Pancreas (tissue), 10 donors: ENCODE data around the gene SPDYE1. TPM values are rescaled to one million over a fixed set of nuclear protein-coding genes. Genes with fewer than 3 reads are reported as not detected.
"Not testable (repeated sequence)": the region's sequence is repeated elsewhere in the genome, so short reads cannot be mapped to it uniquely, and the experiment has no call there.

ENCODE experiments used
- ATAC-seq, 4 donors: fragments of 200-7000 bp; cut with Tn5 transposase; one replicate each; pipeline versions ENCODE4 v1.8.0 to v1.9.1; 2020; ENCODE audit warnings: mild to moderate bottlenecking in 4 of 4, moderate library complexity in 4 of 4
- DNase-seq, 6 donors: peaks; one replicate each; pipeline ENCODE4 v3.0.0-alpha.2; 2020
- FAIRE-seq: peaks from 2 replicates; lab custom pipeline; 2012; peaks lifted over from hg19 to GRCh38; lab: Jason Lieb, UNC
- H3K27ac ChIP-seq, 4 donors: fragments of 200-600 bp; sonication (generic); 1 replicate in 3 of 4; 2 replicates in 1 of 4; pipeline versions ENCODE4 v1.5.0 to v1.8.0; 2020
- H3K27me3 ChIP-seq, 4 donors: fragments of 200-600 bp; one replicate each; pipeline ENCODE4 v1.8.0; 2021
- H3K36me3 ChIP-seq, 3 donors: fragments of 200-600 bp; sonication (generic) in 1 of 3; one replicate each; pipeline versions ENCODE4 v1.5.0 to v1.8.0; 2020 to 2021
- H3K4me1 ChIP-seq, 3 donors: fragments of 200-600 bp; one replicate each; pipeline ENCODE4 v1.8.0; 2021
- H3K4me3 ChIP-seq, 4 donors: fragments of 200-600 bp; sonication (generic) in 2 of 4; one replicate each; pipeline versions ENCODE4 v1.5.0 to v1.8.0; 2020 to 2021
- H3K9me3 ChIP-seq, 4 donors: fragments of 200-600 bp; one replicate each; pipeline ENCODE4 v1.8.0; 2021
- WGBS, 2 donors: extraction: QIAGEN DNeasy Blood & Tissue Kit; methylation state at CpG; one replicate each; pipeline ENCODE4 v1.1.7; 2013; 5-methylcytosine and 5-hydroxymethylcytosine counted together
- intact Hi-C, 3 donors: fragments of 100-400 bp; cut with DNase I; formaldehyde crosslinking; loops; one replicate each; pipeline versions ENCODE4 v1.11.1 to v1.14.2; 2022
- polyA plus RNA-seq, 2 donors: library from polyadenylated mRNA; stranded (reverse); fragments of 200-250 nt; gene quantifications; one replicate each; pipeline ENCODE4 v1.2.3, GENCODE V29; 2013
- total RNA-seq, 6 donors: library from RNA; stranded (reverse); fragmentation: NEBNext Ultra II Directional in 4 of 6; extraction: Animal tissue kit (Norgen Biotek cat#: 25700) in 4 of 6; gene quantifications; one replicate each; pipeline versions ENCODE4 v1.2.1 to v1.2.4, GENCODE V29; 2021 to 2023
- TF ChIP-seq, protein P1 (sequence below), 4 donors: fragments of 200-600 bp; sonication (generic) in 3 of 4; IDR thresholded peaks; one replicate each; pipeline versions ENCODE4 v1.5.0 to v1.8.0; 2021; ENCODE audit warnings: antibody characterized with exemption in 4 of 4
- donor health status: healthy with polysubstance abuse.
- donor health status: DM: no; HTN: no; CAD: no; lungs with moderate emphysema.
- donor health status: DM: no; HTN: no; CAD: no.
- donor health status: control.
- donor health status: control.
- donor health status: Bipolar disorder and iron deficiency.
- donor health status: DM: yes; HTN: yes; CAD: no.
- donor health status: DM: no; HTN: no; CAD: no.
- donor health status: DM: no; HTN: no; CAD: no.
- donor health status: DM: yes; HTN: yes; CAD: no.

SPDYE1 gene
- total and polyA plus RNA-seq, 8 donors = 0.09 TPM; not detected in 7

DNA sequence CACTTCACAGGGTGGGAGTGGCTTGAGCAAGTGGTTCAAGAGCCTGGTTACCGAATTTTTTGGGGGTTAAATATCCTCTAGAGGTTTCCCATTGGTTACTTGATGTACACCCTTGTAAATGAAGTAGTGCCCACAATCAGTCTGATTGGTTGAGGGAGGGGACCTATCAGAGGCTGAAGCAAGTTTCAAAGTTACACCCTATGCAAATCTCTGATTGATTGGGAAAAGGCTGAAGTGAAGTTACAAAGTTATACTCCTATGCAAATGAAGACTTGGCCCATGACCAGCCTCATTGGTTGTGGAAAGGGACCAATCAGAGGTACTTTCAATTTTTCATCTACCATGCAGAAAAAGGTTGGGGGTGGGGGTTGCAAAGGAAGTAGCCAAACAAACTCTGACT, 36.8 kb upstream of the SPDYE1 start:
- H3K9me3 ChIP-seq = no peaks in the 10 kb centered on the region
- no peaks in the 10 kb centered on the region for H3K36me3 ChIP-seq
- 32 to 34% methylated on average over 1 of the region's 1 CpG for WGBS, 2 donors
- H3K27me3 ChIP-seq = no peaks in the 10 kb centered on the region
- no peak overlapping the region for H3K4me3 ChIP-seq
- DNase-seq = no peak
- intact Hi-C loops = no loop called here
- FAIRE-seq = no peak
- H3K27ac ChIP-seq = no peak overlapping the region
- TF ChIP-seq, protein P1, sequence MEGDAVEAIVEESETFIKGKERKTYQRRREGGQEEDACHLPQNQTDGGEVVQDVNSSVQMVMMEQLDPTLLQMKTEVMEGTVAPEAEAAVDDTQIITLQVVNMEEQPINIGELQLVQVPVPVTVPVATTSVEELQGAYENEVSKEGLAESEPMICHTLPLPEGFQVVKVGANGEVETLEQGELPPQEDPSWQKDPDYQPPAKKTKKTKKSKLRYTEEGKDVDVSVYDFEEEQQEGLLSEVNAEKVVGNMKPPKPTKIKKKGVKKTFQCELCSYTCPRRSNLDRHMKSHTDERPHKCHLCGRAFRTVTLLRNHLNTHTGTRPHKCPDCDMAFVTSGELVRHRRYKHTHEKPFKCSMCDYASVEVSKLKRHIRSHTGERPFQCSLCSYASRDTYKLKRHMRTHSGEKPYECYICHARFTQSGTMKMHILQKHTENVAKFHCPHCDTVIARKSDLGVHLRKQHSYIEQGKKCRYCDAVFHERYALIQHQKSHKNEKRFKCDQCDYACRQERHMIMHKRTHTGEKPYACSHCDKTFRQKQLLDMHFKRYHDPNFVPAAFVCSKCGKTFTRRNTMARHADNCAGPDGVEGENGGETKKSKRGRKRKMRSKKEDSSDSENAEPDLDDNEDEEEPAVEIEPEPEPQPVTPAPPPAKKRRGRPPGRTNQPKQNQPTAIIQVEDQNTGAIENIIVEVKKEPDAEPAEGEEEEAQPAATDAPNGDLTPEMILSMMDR (IDR thresholded peaks at IDR 0.05) = no peak
- no peak for ATAC-seq
- no peaks in the 10 kb centered on the region for H3K4me1 ChIP-seq

DNA sequence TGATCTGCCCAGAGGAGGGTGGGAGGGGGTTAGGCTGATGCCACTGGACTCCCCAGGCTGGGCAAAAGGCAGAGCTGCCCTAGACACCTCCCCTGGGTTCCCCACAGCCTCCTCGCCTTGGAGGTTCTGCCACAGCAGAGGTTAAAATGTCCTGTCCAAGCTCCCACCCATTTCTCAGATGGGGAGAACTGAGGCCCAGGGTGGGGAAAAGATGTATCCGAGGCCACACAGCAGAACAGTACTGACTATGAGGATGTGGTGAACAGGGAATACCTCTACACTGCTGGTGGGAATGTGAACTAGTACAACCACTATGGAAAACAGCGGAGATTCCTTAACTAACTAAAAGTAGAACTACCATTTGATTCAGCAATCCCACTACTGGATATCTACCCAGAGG, 31.3 kb upstream of the SPDYE1 start:
- intact Hi-C loops, H3K27me3 ChIP-seq, H3K4me1 ChIP-seq, FAIRE-seq, H3K4me3 ChIP-seq, DNase-seq, H3K27ac ChIP-seq, H3K36me3 ChIP-seq, H3K9me3 ChIP-seq, ATAC-seq: not testable (repeated sequence)
- WGBS, 2 donors = 95% methylated on average over 3 of the region's 3 CpGs

DNA sequence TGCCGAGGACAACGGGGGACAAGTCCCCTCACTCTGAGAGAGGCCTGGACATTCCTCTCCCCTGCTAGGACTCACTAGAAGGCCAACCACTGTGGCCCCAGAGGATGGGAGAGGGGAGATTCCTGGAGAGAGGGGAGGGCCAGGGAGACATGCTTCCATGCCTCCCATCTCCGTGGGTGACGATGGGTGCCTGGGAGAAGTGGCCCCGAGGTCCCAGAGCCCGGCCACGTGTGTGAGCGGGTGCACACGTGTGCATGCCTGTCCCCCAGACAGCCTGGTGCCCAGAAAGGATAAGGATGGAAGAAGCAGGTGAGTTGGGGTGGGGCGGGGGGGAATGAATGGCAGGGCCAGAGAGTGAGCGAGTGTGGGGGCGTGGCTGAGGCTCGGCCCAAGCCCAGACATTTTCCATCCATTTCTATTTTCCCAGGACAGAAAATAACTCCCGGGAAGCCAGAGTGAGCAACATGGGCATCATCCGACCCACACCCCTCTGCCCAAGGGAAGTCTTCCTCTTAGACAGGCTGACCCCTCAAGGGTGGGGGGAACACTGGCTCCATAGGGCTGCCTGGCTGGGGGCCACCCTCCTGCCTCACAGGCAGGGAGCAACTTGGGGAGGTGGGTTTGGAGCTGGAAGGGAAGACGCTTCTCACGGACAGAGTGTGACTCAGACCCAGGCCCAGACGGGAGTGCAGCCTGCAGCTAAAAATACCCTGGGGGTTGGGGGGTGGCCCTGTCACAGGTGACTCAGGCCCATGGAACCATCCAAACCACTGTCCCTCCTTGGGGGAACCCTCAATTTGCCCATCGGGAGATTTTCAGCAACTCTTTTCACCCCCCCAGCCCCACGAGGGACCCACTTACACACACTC, 29.3 kb upstream of the SPDYE1 start:
- H3K27ac ChIP-seq, H3K4me1 ChIP-seq, intact Hi-C loops, H3K27me3 ChIP-seq, FAIRE-seq, H3K9me3 ChIP-seq, H3K4me3 ChIP-seq, DNase-seq, H3K36me3 ChIP-seq: not testable (repeated sequence)
- 89 to 90% methylated on average over 10 to 16 of the region's 20 CpGs for WGBS, 2 donors
- peak in 2 of 4 donors; percentile 26 to 48 for ATAC-seq

DNA sequence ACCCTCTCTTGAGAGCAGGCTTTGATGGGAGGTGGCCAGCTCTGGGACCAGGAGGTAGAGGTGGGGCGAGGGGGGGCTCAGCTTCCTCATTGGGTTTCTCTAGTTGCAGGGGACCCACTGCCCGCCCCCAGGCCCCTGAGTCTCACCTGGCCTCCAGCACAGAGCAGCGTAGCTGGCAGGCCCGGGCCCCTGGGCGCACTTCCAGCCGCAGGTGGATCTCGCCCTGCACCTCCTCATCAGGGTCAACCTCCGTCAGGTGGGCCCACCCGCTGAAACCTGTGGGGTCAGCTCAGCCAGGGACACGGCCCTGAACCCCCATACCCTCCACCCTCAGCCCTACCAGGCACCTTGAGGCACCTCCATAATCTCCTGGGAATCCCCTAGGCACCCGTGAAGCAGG, 28.1 kb upstream of the SPDYE1 start:
- intact Hi-C loops, H3K4me1 ChIP-seq, DNase-seq, H3K9me3 ChIP-seq, H3K27me3 ChIP-seq, H3K27ac ChIP-seq, H3K36me3 ChIP-seq, FAIRE-seq, H3K4me3 ChIP-seq, ATAC-seq: not testable (repeated sequence)
- WGBS, 2 donors = 89 to 96% methylated on average over 9 to 11 of the region's 11 CpGs

DNA sequence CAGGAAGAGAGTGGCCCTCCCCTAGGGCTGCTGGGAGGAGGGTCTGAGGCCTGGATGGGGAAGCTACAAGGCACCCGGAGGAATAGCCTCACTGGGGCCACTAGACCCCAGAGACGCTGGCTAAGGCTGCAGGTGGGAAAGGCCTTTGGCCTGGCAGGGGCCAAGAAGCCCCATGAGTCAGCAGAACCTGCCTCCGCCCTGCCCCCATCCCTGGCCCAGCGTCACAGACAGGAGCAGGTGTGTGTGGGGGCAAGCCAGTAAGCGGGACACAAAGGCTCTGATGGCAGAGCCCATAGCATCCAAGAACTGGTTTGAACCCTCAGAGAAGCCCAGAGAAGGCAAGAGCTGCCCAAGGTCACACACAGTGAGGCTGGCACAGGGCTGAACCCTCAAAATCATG, 27.0 kb upstream of the SPDYE1 start:
- ATAC-seq, H3K36me3 ChIP-seq, H3K27ac ChIP-seq, intact Hi-C loops, DNase-seq, FAIRE-seq, H3K4me3 ChIP-seq, H3K27me3 ChIP-seq, H3K4me1 ChIP-seq, H3K9me3 ChIP-seq: not testable (repeated sequence)
- 96% methylated on average over 3 of the region's 5 CpGs for WGBS, 2 donors

DNA sequence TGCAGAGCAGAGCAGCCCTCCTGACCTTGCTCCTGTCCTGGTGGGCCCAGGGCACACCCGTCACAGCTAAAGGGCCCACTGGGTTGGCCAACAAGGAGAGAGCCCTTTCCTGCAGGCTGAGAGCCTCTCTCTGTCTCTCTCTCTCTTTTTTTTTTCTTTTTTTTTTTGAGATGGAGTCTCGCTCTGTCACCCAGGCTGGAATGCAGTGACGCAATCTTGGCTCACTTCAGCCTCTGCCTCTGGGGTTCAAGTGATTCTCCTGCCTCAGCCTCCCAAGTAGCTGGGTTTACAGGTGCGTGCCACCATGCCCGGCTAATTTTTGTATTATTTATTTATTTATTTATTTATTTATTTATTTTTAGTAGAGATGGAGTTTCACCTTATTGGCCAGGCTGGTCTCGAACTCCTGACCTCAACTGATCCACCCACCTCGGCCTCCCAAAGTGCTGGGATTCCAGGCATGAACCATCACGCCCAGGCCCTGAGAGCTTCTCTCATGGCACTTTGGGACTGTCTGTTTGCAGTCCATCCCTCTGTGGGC, 23.6 kb upstream of the SPDYE1 start:
- 83 to 90% methylated on average over 6 to 7 of the region's 8 CpGs for WGBS, 2 donors
- FAIRE-seq, DNase-seq, H3K4me3 ChIP-seq, H3K27me3 ChIP-seq, intact Hi-C loops, ATAC-seq, H3K4me1 ChIP-seq, H3K9me3 ChIP-seq, H3K36me3 ChIP-seq, H3K27ac ChIP-seq: not testable (repeated sequence)

DNA sequence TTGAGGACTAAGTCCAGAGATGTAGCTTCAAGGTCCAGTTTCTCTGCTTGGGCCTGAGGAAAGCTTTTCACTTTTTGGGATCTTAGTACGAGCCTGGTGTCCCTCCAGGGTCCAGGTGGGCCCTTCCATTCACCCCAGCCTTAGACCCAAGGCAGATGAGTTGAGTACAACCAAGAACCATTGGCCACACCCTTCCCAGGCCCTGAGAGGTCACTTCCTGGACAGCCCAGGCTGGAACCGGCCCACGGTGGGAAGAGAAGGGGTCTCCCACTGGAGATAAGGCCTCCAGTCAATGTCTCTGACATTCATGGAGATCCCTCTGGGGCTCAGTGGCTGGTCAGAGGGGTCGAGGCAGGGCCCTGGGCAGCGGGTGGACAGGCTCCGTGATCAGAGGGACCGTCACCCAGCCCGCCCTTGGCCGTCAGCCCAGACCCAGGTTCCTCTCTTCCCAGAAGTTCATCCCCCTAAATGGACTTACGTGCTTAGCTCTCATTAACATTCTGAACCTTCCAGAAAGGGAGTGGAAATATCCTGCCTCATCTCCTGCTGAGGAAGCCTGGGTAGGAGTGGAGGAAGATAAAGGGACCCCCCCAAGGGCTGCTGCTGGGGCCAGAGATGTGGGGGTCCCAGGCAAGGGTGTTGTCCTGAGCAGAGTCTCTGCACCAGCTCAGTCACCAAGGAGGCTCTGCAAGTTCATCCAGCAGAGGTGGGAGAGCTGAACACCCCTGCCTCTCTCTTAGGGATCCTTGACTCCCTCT, 22.8 kb upstream of the SPDYE1 start:
- not testable (repeated sequence) for H3K4me1 ChIP-seq

More for the DNA sequence above, 22.8 kb upstream of the SPDYE1 start:
- intact Hi-C loops, H3K9me3 ChIP-seq, H3K4me3 ChIP-seq, DNase-seq, H3K27ac ChIP-seq, ATAC-seq, H3K27me3 ChIP-seq, FAIRE-seq, H3K36me3 ChIP-seq: not testable (repeated sequence)
- WGBS, 2 donors = 89 to 95% methylated on average over 8 to 10 of the region's 10 CpGs
